ENCODE results near the gene SLC25A41.
A peak's percentile ranks its signal among the peaks of the same experiment; 100 is the strongest.

Gene SLC25A41

GRCh38 chr19:6460099-6460884 lies 26.7 kb upstream of the SLC25A41 start:
- peak; percentile 94 for DNase-seq (ENCODE audit: low read depth)

- no peak for DNase-seq (ENCODE audit: low read depth)
These were observed 25.9 kb upstream of the SLC25A41 start, which contains the start of gene SLC25A23 for GRCh38 chr19:6459262-6460098. TSS of gene SLC25A23 (minus strand) at chr19:6459792. CDS start at chr19:6459628, 164 bp downstream.

GRCh38 chr19:6458695-6459261 lies 25.2 kb upstream of the SLC25A41 start:
- no peak for DNase-seq (ENCODE audit: low read depth)

- DNase-seq (ENCODE audit: low read depth): no peak
These were observed 24.6 kb upstream of the SLC25A41 start for GRCh38 chr19:6457958-6458694.

- no peak for DNase-seq (ENCODE audit: low read depth)
These were observed 22.4 kb upstream of the SLC25A41 start for GRCh38 chr19:6455924-6456323.

GRCh38 chr19:6453951-6454565 lies 20.5 kb upstream of the SLC25A41 start:
- no peak for DNase-seq (ENCODE audit: low read depth)

GRCh38 chr19:6452899-6453298 lies 19.3 kb upstream of the SLC25A41 start:
- no peak for DNase-seq (ENCODE audit: low read depth)

GRCh38 chr19:6452223-6452614 lies 18.7 kb upstream of the SLC25A41 start:
- DNase-seq (ENCODE audit: low read depth): no peak

GRCh38 chr19:6451583-6452222 lies 18.1 kb upstream of the SLC25A41 start:
- no peak for DNase-seq (ENCODE audit: low read depth)

- DNase-seq (ENCODE audit: low read depth): no peak
These were observed 16.6 kb upstream of the SLC25A41 start for GRCh38 chr19:6450166-6450565.

GRCh38 chr19:6448045-6448444 lies 14.5 kb upstream of the SLC25A41 start:
- DNase-seq (ENCODE audit: low read depth): no peak

- no peak for DNase-seq (ENCODE audit: low read depth)
These were observed 12.9 kb upstream of the SLC25A41 start for GRCh38 chr19:6446452-6446851.

GRCh38 chr19:6443986-6444385 lies 10.4 kb upstream of the SLC25A41 start:
- no peak for DNase-seq (ENCODE audit: low read depth)

- DNase-seq (ENCODE audit: low read depth): no peak
These were observed 8.6 kb upstream of the SLC25A41 start for GRCh38 chr19:6442087-6442688.

GRCh38 chr19:6440905-6441304 lies 7.3 kb upstream of the SLC25A41 start:
- DNase-seq (ENCODE audit: low read depth): no peak

- no peak for DNase-seq (ENCODE audit: low read depth)
These were observed 6.2 kb upstream of the SLC25A41 start for GRCh38 chr19:6439743-6440142.

- no peak for DNase-seq (ENCODE audit: low read depth)
These were observed 398 bp downstream of the SLC25A41 start for GRCh38 chr19:6433165-6433564.

- no peak for DNase-seq (ENCODE audit: low read depth)
These were observed 1.7 kb downstream of the SLC25A41 start for GRCh38 chr19:6431891-6432290.

GRCh38 chr19:6429419-6430221 lies 3.9 kb downstream of the SLC25A41 start:
- DNase-seq (ENCODE audit: low read depth): no peak
